ENCODE data around the gene KCNMB1.

Gene KCNMB1

GRCh38 chr5:170408877-170409660 lies 19.9 kb upstream of the KCNMB1 start:
- H3K4me3 ChIP-seq (replicated peaks; ENCODE audit: low read depth, low read length): no peak overlapping the region
- TF ChIP-seq, protein P1, sequence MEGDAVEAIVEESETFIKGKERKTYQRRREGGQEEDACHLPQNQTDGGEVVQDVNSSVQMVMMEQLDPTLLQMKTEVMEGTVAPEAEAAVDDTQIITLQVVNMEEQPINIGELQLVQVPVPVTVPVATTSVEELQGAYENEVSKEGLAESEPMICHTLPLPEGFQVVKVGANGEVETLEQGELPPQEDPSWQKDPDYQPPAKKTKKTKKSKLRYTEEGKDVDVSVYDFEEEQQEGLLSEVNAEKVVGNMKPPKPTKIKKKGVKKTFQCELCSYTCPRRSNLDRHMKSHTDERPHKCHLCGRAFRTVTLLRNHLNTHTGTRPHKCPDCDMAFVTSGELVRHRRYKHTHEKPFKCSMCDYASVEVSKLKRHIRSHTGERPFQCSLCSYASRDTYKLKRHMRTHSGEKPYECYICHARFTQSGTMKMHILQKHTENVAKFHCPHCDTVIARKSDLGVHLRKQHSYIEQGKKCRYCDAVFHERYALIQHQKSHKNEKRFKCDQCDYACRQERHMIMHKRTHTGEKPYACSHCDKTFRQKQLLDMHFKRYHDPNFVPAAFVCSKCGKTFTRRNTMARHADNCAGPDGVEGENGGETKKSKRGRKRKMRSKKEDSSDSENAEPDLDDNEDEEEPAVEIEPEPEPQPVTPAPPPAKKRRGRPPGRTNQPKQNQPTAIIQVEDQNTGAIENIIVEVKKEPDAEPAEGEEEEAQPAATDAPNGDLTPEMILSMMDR (IDR thresholded peaks at IDR 0.05; ENCODE audit: low read depth, low read length, missing control alignments): no peak
- no peak for DNase-seq (ENCODE audit: extremely low read depth, low read depth)

GRCh38 chr5:170408226-170408625 lies 19.1 kb upstream of the KCNMB1 start:
- DNase-seq (ENCODE audit: extremely low read depth, low read depth): no peak
- no peak overlapping the region for H3K4me3 ChIP-seq (replicated peaks; ENCODE audit: low read depth, low read length)
- TF ChIP-seq, protein P1 (IDR thresholded peaks at IDR 0.05; ENCODE audit: low read depth, low read length, missing control alignments): no peak

GRCh38 chr5:170407062-170407461 lies 17.9 kb upstream of the KCNMB1 start:
- no peak for DNase-seq (ENCODE audit: extremely low read depth, low read depth)
- TF ChIP-seq, protein P1 (IDR thresholded peaks at IDR 0.05; ENCODE audit: low read depth, low read length, missing control alignments): no peak
- no peak overlapping the region for H3K4me3 ChIP-seq (replicated peaks; ENCODE audit: low read depth, low read length)

DNA sequence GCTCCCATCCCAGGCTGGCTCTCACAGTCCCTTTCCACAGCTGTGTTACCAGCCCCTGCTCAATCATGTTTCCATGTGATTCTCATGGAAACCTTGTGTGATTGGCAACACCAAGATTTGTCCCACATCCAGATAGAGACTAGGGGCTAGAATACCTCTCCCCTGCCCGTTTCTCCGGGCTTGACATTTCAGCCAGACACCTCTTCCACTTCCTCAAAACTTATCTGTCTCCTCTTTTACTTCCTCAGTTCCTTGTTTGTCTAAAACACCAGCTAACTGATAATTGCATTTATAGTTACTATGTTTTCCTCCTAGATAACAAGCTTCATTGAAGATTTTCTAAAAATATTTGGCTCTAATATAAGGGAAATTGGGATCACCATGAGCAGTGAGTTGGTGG lies 16.6 kb upstream of the KCNMB1 start:
- DNase-seq (ENCODE audit: extremely low read depth, low read depth): no peak
- no peak overlapping the region for H3K4me3 ChIP-seq (replicated peaks; ENCODE audit: low read depth, low read length)
- TF ChIP-seq, protein P1 (IDR thresholded peaks at IDR 0.05; ENCODE audit: low read depth, low read length, missing control alignments): no peak

DNA sequence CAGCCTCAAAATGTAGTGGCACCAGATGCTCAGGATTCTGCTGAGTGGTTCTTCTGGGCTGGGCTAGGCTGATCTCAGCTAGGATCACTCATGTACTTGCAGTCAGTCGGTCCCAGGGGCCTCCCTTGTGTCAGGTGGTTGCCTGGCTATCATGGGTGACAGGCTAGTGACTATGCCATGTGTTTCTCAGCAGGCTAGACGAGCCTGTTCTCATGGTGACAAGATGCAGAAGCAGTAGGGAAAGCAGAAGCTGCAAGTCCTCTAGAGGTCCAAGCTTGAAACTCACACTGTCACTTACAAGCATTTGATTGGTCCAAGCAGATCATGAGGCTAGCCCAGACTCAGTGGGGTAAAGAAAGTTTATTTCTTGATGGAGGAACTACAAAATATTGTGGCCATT lies 15.2 kb upstream of the KCNMB1 start:
- no peak for DNase-seq (ENCODE audit: extremely low read depth, low read depth)
- TF ChIP-seq, protein P1 (IDR thresholded peaks at IDR 0.05; ENCODE audit: low read depth, low read length, missing control alignments): no peak
- H3K4me3 ChIP-seq (replicated peaks; ENCODE audit: low read depth, low read length): no peak overlapping the region

DNA sequence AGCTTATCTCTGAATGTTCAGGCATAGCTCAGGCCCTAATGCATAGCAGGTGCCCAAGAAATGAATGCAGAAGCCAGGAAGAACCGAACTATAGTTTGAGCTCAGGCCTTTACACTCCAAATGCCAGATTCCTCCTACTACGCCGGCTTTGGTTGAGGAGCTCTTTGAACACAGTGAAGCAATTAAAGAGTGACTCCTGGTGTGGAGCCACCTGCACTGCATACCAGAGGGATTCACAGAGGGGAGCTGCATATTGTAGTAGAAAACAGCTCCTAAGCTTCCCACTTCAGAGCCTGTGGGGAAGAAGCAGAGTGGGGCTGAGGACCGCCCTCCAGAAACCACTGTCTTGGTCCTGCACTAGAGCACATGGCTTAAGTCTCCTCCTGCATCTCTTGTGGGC lies 14.5 kb upstream of the KCNMB1 start:
- no peak overlapping the region for H3K4me3 ChIP-seq (replicated peaks; ENCODE audit: low read depth, low read length)
- TF ChIP-seq, protein P1 (IDR thresholded peaks at IDR 0.05; ENCODE audit: low read depth, low read length, missing control alignments): no peak
- no peak for DNase-seq (ENCODE audit: extremely low read depth, low read depth)

- TF ChIP-seq, protein P1 (IDR thresholded peaks at IDR 0.05; ENCODE audit: low read depth, low read length, missing control alignments): no peak
Observed at GRCh38 chr5:170402508-170402907, 13.3 kb upstream of the KCNMB1 start.

More at GRCh38 chr5:170402508-170402907, 13.3 kb upstream of the KCNMB1 start:
- no peak overlapping the region for H3K4me3 ChIP-seq (replicated peaks; ENCODE audit: low read depth, low read length)
- DNase-seq (ENCODE audit: extremely low read depth, low read depth): no peak
